Endothelial cell of umbilical vein (primary cell): ENCODE results near the gene ZNF701. TPM values are rescaled to one million over a fixed set of nuclear protein-coding genes. Genes with fewer than 3 reads are reported as not detected.

Source experiments
- BruUV-seq: library from RNA; stranded (reverse); fragments of 400-500 nt; replicated peaks from 2 replicates; lab custom pipeline; 2021; lab: Mats Ljungman, UMichigan
- CTCF ChIA-PET: fragments of 300-600, 350-600 bp; sonication (Branson Sonifier 250); formaldehyde crosslinking; loops from one replicate; lab custom pipeline; 2021; ENCODE audit warnings: antibody characterized with exemption, inconsistent platforms; lab: Charles Lee
- POLR2A ChIA-PET: fragments of 300-600, 350-600 bp; sonication (Branson Sonifier 250); formaldehyde crosslinking; loops from one replicate; lab custom pipeline; 2021; ENCODE audit warnings: antibody characterized with exemption, inconsistent platforms; lab: Charles Lee
- DNase-seq: peaks from one replicate; pipeline ENCODE4 v3.0.0-alpha.2; 2011; ENCODE audit warnings: low read depth, low spot score
- FAIRE-seq: peaks from 2 replicates; lab custom pipeline; 2011; peaks lifted over from hg19 to GRCh38; lab: Jason Lieb, UNC
- H2AFZ ChIP-seq: 2 replicates; pipeline ENCODE4 v1.6.0; 2012; ENCODE audit warnings: low read depth, low read length, control low read depth, inconsistent platforms
- H3K27ac ChIP-seq: 2 replicates; pipeline ENCODE4 v1.5.1; 2011; ENCODE audit warnings: low read depth, mild to moderate bottlenecking, control low read depth, low read length, moderate library complexity; ENCODE audit not compliant: insufficient read depth
- H3K27me3 ChIP-seq, 2 experiments: 2 replicates each; pipeline versions ENCODE4 v1.6.0 to v1.6.1; 2011; ENCODE audit warnings: low read length in 2 of 2, mixed read lengths in 1 of 2; ENCODE audit not compliant: control insufficient read depth in 2 of 2, insufficient read depth in 2 of 2
- H3K36me3 ChIP-seq, 2 experiments: 2 replicates in 1 of 2; 3 replicates in 1 of 2; pipeline ENCODE4 v1.5.1; 2011; ENCODE audit warnings: low read length in 2 of 2, mild to moderate bottlenecking in 1 of 2, moderate library complexity in 1 of 2; ENCODE audit not compliant: control insufficient read depth in 2 of 2, insufficient read depth in 2 of 2; ENCODE audit errors: extremely low read depth in 1 of 2
- H3K4me1 ChIP-seq: 3 replicates; pipeline ENCODE4 v1.5.1; 2011; ENCODE audit warnings: mild to moderate bottlenecking, low read length; ENCODE audit not compliant: control insufficient read depth, insufficient read depth; ENCODE audit errors: extremely low read depth
- H3K4me2 ChIP-seq: 2 replicates; pipeline ENCODE4 v1.6.1; 2011; ENCODE audit warnings: low read length, control low read depth, mixed read lengths; ENCODE audit not compliant: insufficient read depth
- H3K4me3 ChIP-seq, 3 experiments: fragments of 200-600 bp in 1 of 3; sonication (generic), shearing (Covaris generic) in 1 of 3; replicated peaks in 1 of 3; 2 replicates each; pipeline ENCODE4 v1.5.1; 2011 to 2016; ENCODE audit warnings: control low read depth in 3 of 3, low read length in 3 of 3, mild to moderate bottlenecking in 2 of 3, inconsistent platforms in 1 of 3, low read depth in 1 of 3, moderate library complexity in 1 of 3; ENCODE audit not compliant: insufficient read depth in 1 of 3
- H3K79me2 ChIP-seq: 2 replicates; pipeline ENCODE4 v1.6.0; 2012; ENCODE audit warnings: low read length, inconsistent platforms; ENCODE audit not compliant: control insufficient read depth, insufficient read depth
- H3K9ac ChIP-seq: replicated peaks from 2 replicates; pipeline ENCODE3; 2011; ENCODE audit warnings: low read length, control low read depth; ENCODE audit not compliant: insufficient read depth; ENCODE audit errors: extremely low read depth
- H3K9me1 ChIP-seq: replicated peaks from 3 replicates; pipeline ENCODE4 v1.6.0; 2011; ENCODE audit warnings: mild to moderate bottlenecking, low read length; ENCODE audit not compliant: control insufficient read depth, insufficient read depth; ENCODE audit errors: extremely low read depth
- H3K9me3 ChIP-seq: replicated peaks from 2 replicates; pipeline ENCODE4 v1.5.1; 2012; ENCODE audit warnings: low read length, inconsistent platforms; ENCODE audit not compliant: control insufficient read depth, insufficient read depth
- H4K20me1 ChIP-seq: replicated peaks from 2 replicates; pipeline ENCODE3; 2011; ENCODE audit warnings: mild to moderate bottlenecking, low read length; ENCODE audit not compliant: control insufficient read depth, insufficient read depth; ENCODE audit errors: extremely low read depth
- CTCF ChIP-seq, 2 donors: IDR thresholded peaks; 1 replicate in 1 of 2; 2 replicates in 1 of 2; pipeline ENCODE4 v1.5.1; 2011; ENCODE audit warnings: low read length in 2 of 2, mild to moderate bottlenecking in 2 of 2, moderate library complexity in 2 of 2, control low read depth in 1 of 2, inconsistent platforms in 1 of 2, low read depth in 1 of 2; ENCODE audit not compliant: insufficient read depth in 1 of 2; ENCODE audit errors: extremely low read depth in 1 of 2
- EZH2 ChIP-seq: IDR thresholded peaks from 2 replicates; pipeline ENCODE4 v1.6.1; 2012; ENCODE audit warnings: borderline replicate concordance, low read depth, mild to moderate bottlenecking, moderate library complexity, low read length, inconsistent platforms; ENCODE audit not compliant: severe bottlenecking
- FOS ChIP-seq: IDR thresholded peaks from 2 replicates; pipeline ENCODE4 v1.6.1; 2011; ENCODE audit warnings: mild to moderate bottlenecking, low read length, moderate library complexity, borderline replicate concordance; ENCODE audit not compliant: insufficient read depth
- GATA2 ChIP-seq: IDR thresholded peaks from 2 replicates; pipeline ENCODE4 v1.7.0; 2011; ENCODE audit warnings: low read depth, mild to moderate bottlenecking, moderate library complexity, mixed read lengths, low read length; ENCODE audit not compliant: insufficient read length, insufficient read depth
- JUN ChIP-seq: IDR thresholded peaks from 2 replicates; pipeline ENCODE4 v1.6.1; 2011; ENCODE audit warnings: borderline replicate concordance, low read depth; ENCODE audit not compliant: insufficient read length, insufficient read depth
- MAX ChIP-seq: IDR thresholded peaks from 2 replicates; pipeline ENCODE4 v1.6.1; 2011; ENCODE audit not compliant: insufficient read depth, insufficient read length
- MYC ChIP-seq: IDR thresholded peaks from one replicate; pipeline ENCODE4 v1.6.1; 2011; ENCODE audit warnings: mild to moderate bottlenecking, low read depth, low read length
- POLR2A ChIP-seq: IDR thresholded peaks from 2 replicates; pipeline ENCODE4 v1.6.1; 2012; ENCODE audit warnings: low read depth, mild to moderate bottlenecking, control low read depth, low read length
- POLR2AphosphoS5 ChIP-seq: IDR thresholded peaks from 2 replicates; pipeline ENCODE4 v1.6.1; 2012; ENCODE audit warnings: low read depth, mild to moderate bottlenecking, control low read depth, low read length, moderate library complexity; ENCODE audit not compliant: insufficient read depth
- dilution Hi-C: fragments of 300-500 bp; cut with MboI; formaldehyde crosslinking; loops from one replicate; pipeline ENCODE4 v1.15.0; 2019; ENCODE audit warnings: low sequenced_read_pairs; ENCODE audit not compliant: extremely low pct_ligation_motif_present
- intact Hi-C: fragments of 100-400 bp; cut with micrococcal nuclease; formaldehyde crosslinking; loops from one replicate; pipeline ENCODE4 v1.10.0; 2022
- polyA plus RNA-seq, 4 experiments: library from polyadenylated mRNA; depleted of rRNA in 3 of 4; stranded (reverse) in 3 of 4; unstranded in 1 of 4; fragments of >200 nt; gene quantifications; 2 replicates each; pipeline versions ENCODE4 v1.2.1 to v1.2.3, GENCODE V29; 2011 to 2012; ENCODE audit warnings: missing spikeins in 1 of 4
- total RNA-seq: library from RNA; stranded (reverse); gene quantifications from 2 replicates; pipeline ENCODE4 v1.2.3, GENCODE V29; 2021

ZNF701 gene
- total and polyA plus RNA-seq, 2 donors (not counting 3 experiments of a cell fraction or from before 2014, with no cell fraction given): 4.4 to 12.1 TPM

GRCh38 chr19:52599241-52599640, 29.2 kb downstream of the ZNF701 start:
- H3K4me3 ChIP-seq: no peak overlapping the region

More at GRCh38 chr19:52599241-52599640, 29.2 kb downstream of the ZNF701 start:
- H3K4me2 ChIP-seq: no peak overlapping the region
- no peak for TF ChIP-seq MYC
- TF ChIP-seq FOS: no peak
- TF ChIP-seq CTCF (IDR thresholded peaks at IDR 0.05; ENCODE audit: extremely low read depth in 1 of 2, insufficient read depth in 1 of 2, low read depth in 1 of 2, low read length in 2 of 2): no peak
- no peak for TF ChIP-seq GATA2
- no peak for TF ChIP-seq POLR2AphosphoS5
- TF ChIP-seq POLR2A: no peak
- TF ChIP-seq JUN: no peak
- no peak for TF ChIP-seq MAX
- TF ChIP-seq EZH2: no peak
- no peaks in the 10 kb centered on the region for H3K27me3 ChIP-seq
- no peaks in the 10 kb centered on the region for H3K79me2 ChIP-seq
- intact Hi-C loops: no loop called here
- DNase-seq (no peak), FAIRE-seq (no peak)
- H3K36me3 ChIP-seq: peaks cover 0 to 3% of the 10 kb centered on the region in 2 experiments
- BruUV-seq: no TSS peak
- CTCF ChIA-PET: no interaction called here
- no peak overlapping the region for H3K9ac ChIP-seq
- H3K4me1 ChIP-seq: no peaks in the 10 kb centered on the region
- H3K27ac ChIP-seq: no peak overlapping the region
- POLR2A ChIA-PET: no interaction called here
- dilution Hi-C loops: no loop called here
- no peaks in the 10 kb centered on the region for H3K9me3 ChIP-seq
- no peaks in the 10 kb centered on the region for H3K9me1 ChIP-seq
- no peaks in the 10 kb centered on the region for H4K20me1 ChIP-seq
- no peak overlapping the region for H2AFZ ChIP-seq
